ENCODE data around the gene VPS8. TPM values are rescaled to one million over a fixed set of nuclear protein-coding genes. Genes with fewer than 3 reads are reported as not detected.

Gene VPS8
- total and polyA plus RNA-seq, 2 of the 13 experiments (the other 11 are each of a cell fraction or from before 2014, with no cell fraction given): 14.2 to 35.1 TPM

DNA sequence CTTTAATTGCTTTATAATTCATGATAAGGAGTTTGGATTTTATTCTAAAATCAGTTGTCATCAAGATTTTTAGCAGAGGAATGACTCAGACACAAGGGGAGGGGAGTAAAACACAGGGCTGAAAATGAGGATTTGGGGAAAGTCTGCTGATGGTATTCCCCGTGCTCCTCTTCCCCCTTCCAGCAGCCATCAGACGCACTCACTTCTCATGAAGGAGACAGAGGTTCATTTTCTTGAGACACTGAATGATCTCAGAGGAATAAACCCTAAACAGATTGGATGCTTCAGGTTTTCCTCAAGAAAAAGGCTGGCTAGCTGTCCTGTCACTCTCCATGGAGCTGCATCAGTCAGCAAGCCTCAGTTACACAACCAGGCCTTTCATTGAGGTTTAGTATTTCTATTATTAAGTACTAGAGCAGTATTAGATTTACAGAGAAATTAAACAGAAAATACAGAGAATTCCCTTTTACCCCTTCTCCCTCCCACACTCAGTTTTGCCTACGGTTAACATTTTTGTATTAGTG, 174.5 kb downstream of the VPS8 start:
- intact Hi-C loops (cut with micrococcal nuclease; ENCODE audit: unreplicated experiment): loop anchor here (10.0 kb wide), 1 partner anchor 188 kb away; no protein-coding TSS in a partner anchor

More for the DNA sequence above, 174.5 kb downstream of the VPS8 start:
- FAIRE-seq: no peak
- no peaks in the 10 kb centered on the region for H4K20me1 ChIP-seq (ENCODE audit: insufficient read depth, low read length)
- no peaks in the 10 kb centered on the region; a peak in 1 of 5 replicates for H3K27me3 ChIP-seq (ENCODE audit: control insufficient read depth in 1 of 2, insufficient read depth in 2 of 2, low read length in 2 of 2)
- no peak overlapping the region for H3K4me3 ChIP-seq (replicated peaks in 1 of 3; ENCODE audit: insufficient read depth in 1 of 3, low read depth in 2 of 3, low read length in 3 of 3)
- no peak for DNase-seq (ENCODE audit: low spot score)
- H3K4me2 ChIP-seq (ENCODE audit: low read depth, low read length): no peak overlapping the region
- peaks cover 3 to 4% of the 10 kb centered on the region in 2 experiments; a peak in 1 of 5 replicates for H3K36me3 ChIP-seq (replicated peaks in 1 of 2; ENCODE audit: control insufficient read depth in 1 of 2, insufficient read depth in 2 of 2, low read length in 2 of 2)
- peaks cover under 1% of the 10 kb centered on the region; the same call in 1 of the 2 replicates for H3K4me1 ChIP-seq (ENCODE audit: insufficient read depth, low read length)
- H2AFZ ChIP-seq (ENCODE audit: low read length): no peak overlapping the region
- BruUV-seq (replicated peaks): no TSS peak
- in situ Hi-C loops (cut with HindIII; ENCODE audit: extremely low pct_ligation_motif_present, low pct_unique_long_range_greater_than_20kb): no loop called here
- H3K9me3 ChIP-seq (ENCODE audit: low read length): no peaks in the 10 kb centered on the region
- H3K79me2 ChIP-seq (ENCODE audit: insufficient read depth, low read length): no peaks in the 10 kb centered on the region
- ChIA-PET CTCF (ENCODE audit: low intra/inter-chr PET ratio, low total read pairs) (no interaction called here), POLR2A (no interaction called here)
- H3K9ac ChIP-seq (ENCODE audit: insufficient read depth, low read depth, low read length): no peak overlapping the region
- no peak overlapping the region for H3K27ac ChIP-seq (ENCODE audit: extremely low read length, insufficient read depth, low read length)
- WGBS (ENCODE audit: low lambda C conversion rate): 96% methylated on average over 3 of the region's 3 CpGs
- no peak for ATAC-seq
- TF ChIP-seq, protein P1, sequence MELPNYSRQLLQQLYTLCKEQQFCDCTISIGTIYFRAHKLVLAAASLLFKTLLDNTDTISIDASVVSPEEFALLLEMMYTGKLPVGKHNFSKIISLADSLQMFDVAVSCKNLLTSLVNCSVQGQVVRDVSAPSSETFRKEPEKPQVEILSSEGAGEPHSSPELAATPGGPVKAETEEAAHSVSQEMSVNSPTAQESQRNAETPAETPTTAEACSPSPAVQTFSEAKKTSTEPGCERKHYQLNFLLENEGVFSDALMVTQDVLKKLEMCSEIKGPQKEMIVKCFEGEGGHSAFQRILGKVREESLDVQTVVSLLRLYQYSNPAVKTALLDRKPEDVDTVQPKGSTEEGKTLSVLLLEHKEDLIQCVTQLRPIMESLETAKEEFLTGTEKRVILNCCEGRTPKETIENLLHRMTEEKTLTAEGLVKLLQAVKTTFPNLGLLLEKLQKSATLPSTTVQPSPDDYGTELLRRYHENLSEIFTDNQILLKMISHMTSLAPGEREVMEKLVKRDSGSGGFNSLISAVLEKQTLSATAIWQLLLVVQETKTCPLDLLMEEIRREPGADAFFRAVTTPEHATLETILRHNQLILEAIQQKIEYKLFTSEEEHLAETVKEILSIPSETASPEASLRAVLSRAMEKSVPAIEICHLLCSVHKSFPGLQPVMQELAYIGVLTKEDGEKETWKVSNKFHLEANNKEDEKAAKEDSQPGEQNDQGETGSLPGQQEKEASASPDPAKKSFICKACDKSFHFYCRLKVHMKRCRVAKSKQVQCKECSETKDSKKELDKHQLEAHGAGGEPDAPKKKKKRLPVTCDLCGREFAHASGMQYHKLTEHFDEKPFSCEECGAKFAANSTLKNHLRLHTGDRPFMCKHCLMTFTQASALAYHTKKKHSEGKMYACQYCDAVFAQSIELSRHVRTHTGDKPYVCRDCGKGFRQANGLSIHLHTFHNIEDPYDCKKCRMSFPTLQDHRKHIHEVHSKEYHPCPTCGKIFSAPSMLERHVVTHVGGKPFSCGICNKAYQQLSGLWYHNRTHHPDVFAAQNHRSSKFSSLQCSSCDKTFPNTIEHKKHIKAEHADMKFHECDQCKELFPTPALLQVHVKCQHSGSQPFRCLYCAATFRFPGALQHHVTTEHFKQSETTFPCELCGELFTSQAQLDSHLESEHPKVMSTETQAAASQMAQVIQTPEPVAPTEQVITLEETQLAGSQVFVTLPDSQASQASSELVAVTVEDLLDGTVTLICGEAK (IDR thresholded peaks at IDR 0.05): no peak
- TF ChIP-seq, protein P1 (CRISPR knock-in tag; IDR thresholded peaks at IDR 0.05): no peak

All from HepG2 (cell line).